ENCODE measurements around the gene CNTN4.
A peak's percentile ranks its signal among the peaks of the same experiment; 100 is the strongest.

Gene CNTN4

DNA sequence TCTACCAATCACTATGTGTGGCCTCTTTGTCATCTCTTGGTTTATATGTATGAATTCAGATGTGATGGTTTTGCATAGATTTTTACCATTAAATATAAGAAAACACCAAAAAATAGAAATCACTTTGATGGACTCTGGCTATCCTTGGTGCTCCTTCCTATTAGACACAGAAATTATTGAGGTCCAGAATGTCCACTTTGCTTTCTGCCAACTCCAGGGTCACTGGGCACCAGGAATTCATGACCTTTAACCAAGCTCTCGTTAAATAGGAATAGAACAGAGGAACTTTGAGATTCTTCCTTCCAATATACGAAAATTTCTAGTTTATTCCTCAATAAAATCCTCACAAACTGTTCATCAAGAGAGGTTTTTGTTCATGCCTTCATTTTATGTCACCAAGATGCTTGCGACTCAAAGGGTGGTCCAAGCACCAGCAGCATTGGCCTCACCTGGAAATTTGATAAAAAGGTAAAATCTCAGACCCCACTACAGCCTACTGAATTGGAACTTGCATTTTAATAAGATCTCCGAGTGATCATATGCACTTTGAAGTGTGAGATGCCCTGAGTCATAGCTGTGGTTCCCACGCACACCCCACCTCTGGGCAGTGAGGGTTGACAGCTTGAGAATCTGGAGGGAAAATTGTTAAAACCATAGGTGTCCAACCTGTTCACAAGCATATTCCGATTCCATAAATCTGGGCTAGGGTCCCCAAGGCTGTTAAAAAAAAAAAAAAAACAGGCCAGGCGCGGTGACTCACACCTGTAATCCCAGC, 725.0 kb downstream of the CNTN4 start:
- no peak for DNase-seq

DNA sequence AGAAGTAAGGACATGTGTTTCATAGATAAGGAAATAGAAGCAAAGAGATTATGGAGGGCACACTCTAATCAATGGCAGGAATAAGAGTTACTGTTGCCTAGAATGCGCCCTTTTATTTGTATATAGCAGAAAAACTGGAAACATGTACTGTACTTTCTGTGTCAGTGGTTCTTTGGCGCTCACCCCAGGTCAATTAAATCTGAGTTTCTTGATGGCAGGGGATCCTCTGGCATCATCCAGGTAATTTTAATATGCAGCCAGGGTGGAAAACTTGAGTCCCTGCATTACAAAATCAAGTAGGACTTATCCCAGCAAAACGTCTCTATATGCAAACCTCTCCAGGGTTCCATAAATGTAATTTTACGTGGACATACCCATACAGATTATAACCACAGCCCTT, 727.4 kb downstream of the CNTN4 start:
- DNase-seq, result no peak

DNA sequence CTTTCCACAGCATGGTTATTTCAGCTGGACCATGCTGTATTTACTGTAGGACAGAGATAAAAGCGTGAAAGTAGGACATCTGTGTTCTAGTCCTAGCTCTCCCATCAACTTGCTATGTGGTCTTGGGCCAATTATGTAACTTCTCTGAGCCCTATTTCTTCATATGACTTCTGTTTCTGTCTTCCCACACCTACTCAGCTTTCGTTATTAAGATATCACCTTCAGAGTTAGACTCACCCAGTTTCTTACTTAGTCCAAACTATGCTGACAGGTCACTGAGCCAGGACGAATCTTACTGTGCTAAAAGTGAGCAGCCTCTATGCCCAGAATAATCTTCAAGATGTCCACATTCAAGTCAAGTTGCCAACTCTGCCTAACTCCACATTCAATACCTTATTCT, 727.8 kb downstream of the CNTN4 start:
- no peak for DNase-seq

DNA sequence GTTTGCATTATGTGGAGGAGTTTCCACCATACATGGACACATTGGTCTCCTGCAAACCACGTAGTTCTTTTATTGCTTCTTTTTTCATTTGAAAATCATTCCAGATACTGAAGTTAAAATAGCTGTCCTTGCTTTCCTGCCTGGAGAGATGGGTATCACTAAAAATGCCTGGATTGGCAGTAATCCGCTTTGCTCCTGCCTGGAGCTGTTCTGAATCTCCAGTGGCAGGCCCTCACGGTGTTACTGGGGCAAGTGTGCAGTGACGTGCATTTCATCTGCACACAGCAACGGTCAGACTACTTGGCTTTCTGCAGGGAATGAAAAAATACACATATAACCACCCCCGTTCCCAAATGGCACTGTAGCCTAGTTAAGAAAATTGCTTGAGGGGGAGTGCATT, 738.6 kb downstream of the CNTN4 start:
- no peak for DNase-seq

DNA sequence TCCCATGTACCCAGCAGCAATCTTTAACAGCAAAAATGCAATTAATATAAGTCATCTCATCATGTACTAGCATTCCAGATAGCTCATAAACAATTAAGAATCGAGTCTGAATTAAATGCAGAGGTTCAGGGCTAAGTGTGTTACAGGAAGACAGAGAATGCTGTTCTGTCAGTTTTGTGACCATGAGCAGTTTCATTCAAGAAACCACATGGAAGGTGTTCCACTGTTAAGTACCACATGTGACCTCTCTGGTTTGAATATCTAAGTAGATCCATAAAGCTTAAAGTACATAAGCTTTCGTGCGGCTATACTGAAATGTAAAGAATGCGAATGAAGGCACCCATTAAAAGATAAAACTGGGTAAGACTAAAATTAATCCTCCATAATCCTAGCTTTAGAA, 739.2 kb downstream of the CNTN4 start:
- DNase-seq, result no peak

DNA sequence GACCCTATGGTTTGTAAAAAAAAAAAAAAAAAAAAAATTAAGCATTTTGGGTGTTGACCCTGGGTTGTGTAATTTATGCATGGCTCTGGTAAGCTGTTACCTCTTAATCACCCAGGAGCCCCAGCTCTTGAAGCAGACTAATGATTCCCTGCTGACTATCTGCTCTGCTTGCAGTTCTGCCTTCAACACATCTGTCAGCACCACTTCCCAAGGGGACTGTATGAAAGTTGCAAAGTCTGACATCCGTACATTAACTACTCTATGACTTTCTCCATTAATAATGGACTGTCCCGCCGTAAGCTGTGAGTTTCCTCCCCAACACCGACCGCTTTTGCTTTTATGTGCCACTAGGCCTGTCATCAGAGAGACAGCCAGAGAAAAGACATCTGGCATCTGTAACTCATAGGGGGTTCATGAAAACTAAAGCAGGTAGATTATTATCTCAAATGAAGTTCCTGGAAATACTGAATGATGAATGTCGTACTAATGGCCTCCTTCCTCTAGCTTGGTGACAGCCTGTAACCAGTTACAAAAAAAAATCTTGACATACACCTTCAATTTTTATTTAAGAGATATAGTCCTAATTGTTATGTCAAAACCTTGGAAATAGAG, 740.0 kb downstream of the CNTN4 start:
- no peak for DNase-seq

DNA sequence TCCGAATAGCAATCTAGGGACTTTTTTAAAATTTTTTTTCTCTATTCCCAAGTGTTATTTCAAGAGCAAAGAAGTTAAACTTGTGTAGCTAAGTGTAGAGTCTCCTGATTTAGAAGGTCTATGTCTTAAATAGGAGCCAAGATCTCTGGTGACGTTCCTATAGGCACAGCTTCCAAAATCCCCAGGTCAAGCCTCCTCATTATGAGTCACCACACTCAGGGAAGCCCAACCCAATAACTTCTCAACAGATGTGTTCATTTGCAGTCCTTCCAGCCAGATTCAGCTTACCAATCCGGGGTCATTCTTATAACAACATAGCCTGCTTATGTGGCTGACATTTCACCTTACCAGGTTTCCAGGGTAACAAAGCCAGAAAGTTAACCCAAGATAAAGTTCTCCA, 741.2 kb downstream of the CNTN4 start:
- no peak for DNase-seq

DNA sequence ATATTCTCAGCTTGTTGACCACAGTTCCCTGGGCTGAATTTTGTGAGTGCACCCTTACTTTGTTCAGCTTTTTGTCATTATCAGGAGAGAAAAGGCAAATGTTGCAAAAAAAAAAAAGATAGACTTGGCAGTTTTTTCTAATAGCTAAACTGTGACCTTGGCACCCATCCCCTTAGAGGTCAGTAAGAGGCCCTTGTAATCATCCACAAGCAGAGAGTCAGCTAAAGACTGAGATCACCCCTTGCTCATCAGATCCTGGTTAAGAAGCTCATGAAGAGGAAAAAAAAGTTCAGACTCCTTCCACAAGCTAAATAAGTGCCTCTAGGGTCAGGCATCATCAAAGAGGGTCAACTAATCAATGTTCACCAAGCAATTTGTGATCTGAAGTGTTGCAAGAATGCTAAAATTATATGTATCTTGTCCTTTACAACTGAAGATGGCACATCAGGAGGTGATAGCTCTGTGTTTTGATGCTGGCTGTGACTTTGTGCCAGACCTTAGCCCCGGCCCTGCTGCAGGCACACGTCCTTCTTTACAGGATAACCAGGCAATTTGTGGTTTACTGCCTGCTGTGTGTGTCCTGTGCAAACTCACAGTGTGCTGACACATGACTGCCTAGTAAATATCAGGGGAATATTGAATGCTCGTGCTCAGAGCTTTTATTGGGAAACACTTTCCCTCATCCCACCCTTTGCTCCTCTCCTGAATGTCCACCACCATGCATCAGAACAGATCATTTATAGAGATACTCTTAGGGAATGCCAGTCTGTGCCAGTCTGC, 748.6 kb downstream of the CNTN4 start:
- no peak for DNase-seq

DNA sequence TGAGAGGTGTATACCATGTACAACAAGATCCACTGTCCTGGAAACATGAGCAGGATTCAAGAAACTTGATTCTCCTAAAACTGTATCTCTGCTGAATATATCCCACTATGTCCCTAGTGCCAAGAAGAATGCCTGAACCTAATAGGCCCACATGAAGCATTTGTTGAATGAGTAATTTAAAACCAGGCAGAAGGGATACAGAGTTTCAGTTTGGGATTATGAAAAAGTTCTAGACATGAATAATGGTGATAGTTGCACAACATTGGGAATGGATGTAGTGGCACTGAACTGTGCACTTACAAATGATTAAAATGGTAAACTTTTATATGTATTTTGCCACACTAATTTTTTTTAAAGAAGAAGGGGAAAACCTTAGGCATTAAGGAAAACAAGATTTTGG, 750.4 kb downstream of the CNTN4 start:
- DNase-seq, result no peak

DNA sequence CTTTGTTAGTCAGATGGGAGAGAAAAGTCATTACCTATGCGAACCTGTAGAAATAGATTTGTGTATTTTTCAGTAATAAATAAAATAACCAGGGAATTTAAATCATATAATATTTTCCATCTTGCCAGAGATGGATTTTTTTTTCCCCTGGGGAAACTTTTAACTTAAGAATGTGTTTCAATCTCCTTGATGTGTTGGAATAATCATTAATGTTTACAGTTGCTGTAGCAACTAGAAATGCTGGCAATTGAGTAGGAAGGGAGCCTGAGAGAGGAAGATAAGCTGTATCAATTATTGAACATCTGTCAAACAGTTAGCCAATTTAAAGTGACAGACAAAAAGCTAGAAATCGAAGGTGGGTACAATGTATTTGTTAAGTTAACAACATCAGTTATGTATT, 752.0 kb downstream of the CNTN4 start:
- no peak for DNase-seq

DNA sequence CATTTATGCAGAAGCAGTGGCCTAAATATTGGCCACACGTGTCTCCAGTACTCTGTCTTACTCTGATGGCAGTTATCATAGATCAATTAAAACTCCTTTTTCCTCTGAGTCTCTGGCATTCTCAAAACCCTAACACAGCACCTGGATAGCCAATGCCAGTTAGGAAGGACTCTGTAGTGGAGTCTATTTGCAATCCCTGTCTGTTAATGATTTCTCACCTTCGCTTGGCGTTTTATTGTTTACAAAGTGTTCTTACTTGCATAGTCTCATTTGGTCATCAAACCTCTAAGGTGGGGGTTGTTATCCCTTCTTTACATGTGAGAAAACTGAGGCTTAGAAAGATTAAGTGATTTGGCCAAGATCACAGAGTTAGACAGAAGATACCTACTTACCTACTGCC, 752.7 kb downstream of the CNTN4 start:
- no peak for DNase-seq

DNA sequence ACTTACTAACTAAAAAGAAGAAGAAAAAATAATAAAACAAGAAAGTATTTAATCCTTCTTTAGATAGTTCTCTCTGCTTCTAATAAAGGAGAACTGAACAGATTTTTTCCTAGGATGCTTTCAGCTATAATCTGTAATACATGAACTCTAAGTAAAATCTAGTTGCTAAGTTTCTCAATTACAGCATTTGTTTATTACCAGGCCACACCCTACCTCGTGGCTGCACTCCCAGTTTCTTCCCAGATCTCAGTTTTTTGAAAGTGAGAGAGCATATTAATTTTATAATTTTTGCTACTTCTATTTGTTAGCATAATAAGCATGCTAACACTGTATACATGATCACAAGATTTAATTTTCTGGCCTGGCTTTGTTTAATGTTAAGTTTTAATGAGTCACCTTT, 753.2 kb downstream of the CNTN4 start:
- no peak for DNase-seq

DNA sequence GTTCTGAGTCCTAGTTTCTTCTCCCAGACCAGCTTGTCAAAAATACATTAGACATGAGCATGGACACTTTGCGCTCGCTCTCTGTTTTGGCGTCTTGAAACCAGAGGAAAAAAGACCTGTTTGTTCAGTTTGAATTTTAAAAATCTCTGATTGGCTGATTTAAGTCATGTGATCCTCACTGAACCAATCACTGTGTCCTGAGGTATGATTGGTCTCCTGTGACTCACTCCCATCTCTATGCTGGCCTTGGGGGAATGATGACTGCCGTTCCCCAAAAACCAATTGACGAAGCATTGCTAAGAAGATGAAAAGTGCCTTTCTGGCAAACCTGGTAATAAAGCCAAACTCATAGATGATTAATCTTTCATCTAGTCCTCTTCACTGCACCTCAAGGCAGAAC, 755.0 kb downstream of the CNTN4 start:
- no peak for DNase-seq

DNA sequence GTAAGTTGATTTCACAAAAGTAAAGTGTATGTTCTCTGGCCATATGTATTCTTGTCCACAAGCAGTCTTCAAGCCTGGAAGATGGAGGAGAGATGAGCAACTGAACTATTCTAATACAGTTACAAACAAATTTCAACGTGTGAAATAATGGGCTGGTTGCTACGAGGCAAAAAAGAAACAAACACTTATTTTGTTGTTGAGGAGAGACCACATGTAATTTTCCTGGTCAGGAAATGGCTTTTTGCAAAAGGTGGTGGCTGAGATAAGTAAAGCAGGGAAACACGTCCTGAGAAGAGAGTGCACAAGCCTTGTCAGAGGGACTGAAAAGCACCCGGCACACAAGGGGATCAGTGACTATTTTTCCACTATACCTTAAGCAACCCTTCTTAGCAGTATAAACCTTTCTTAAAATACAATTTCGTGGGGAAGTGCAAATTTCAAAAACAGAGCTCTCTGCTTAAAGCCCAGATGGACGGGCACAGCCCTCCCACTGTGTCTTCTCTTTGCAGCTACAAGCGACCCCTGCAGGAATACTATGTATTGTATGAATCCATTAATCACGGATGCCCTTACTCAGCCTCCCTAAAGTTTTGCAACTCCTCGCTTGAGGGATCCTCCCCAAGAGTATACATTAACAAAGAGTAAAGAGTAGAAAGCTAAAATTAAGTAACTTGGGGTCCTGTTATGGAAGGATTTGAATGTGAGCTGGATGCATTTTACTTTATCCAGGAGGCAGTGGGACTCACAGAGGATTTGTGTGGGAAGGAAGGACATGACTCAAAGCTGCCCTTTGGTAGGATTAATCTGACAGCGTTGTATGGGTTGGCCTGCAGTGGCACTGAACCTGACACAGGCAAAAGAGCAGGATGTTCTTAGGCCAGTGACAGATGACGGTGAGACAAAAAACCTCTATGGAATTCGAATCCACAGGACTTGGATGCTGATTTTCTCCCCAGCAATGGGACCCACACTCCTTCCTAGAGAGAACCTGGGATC, 757.8 kb downstream of the CNTN4 start:
- DNase-seq, result peak; percentile 12

DNA sequence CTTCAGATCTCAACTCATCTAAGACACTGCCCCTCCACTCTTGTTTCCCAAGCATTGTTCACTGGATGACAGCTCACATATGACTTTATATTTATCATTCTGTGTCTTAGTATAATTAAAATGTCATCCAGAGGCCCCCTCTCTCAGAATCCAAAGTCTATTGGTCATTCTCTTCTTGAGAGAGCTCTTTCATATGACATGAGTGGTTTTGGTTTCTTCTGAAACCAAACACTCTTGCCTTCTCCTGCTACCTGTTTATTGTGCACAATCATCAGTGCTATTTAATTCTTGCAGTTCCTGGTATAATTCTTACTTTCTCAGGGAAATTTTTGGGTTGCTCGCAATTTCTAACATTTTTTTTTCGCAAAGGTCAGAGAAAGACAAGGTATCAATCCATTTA, 762.0 kb downstream of the CNTN4 start:
- DNase-seq, result no peak

DNA sequence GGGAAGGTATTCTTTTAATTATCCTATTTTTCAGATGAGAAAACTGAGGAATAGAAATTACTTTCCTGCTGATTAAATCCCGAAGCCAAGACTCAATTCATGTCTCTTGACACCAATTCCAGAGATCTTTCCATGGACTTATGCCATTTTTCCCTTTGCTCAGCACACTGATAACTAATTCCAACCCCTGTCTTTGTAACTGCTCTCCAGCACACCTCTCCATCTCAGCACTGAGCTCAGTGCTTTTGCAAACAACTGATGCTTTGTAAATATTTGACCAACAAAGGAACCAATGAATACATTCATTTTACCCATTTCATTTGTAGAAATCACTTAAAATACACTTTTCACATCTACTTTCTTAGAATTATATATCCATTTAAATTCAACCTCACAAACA, 762.5 kb downstream of the CNTN4 start:
- DNase-seq, result no peak

DNA sequence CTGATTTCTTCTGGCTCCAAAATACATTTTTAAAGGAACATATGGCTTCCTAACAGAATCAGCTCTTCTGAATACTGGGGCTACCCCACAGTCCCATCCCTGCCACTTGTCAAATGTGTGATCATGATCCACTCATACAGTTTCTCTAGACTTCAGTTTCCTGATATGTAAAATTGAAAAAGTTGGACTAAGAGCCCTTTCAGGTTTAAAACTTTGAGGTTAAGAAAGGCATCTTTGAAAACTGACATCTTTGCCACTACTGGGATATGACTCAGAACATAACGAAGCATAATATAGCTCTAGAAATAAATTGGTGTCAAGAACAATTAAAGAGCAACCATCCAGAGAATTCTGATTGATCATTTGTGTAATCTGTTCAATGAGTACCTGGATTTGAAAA, 763.3 kb downstream of the CNTN4 start:
- no peak for DNase-seq

DNA sequence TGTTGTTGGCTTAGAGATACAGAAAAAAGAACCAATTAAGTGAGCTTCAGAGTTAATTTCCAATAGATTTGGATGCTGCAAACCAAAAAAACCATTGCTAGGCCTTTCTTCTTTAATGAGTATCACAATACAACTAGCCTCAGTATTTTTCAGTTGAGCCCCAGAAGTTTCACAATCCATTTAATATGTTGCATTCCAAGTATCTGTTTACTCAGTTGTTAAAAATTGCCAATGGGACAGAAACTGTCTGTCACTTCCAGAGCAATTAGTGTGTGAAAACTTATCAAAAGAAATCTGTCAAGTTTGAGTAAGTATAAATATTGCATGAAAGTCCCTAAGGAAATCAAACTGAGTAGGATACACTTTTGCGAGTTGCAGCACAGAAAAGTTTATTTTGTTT, 763.7 kb downstream of the CNTN4 start:
- DNase-seq, result no peak

DNA sequence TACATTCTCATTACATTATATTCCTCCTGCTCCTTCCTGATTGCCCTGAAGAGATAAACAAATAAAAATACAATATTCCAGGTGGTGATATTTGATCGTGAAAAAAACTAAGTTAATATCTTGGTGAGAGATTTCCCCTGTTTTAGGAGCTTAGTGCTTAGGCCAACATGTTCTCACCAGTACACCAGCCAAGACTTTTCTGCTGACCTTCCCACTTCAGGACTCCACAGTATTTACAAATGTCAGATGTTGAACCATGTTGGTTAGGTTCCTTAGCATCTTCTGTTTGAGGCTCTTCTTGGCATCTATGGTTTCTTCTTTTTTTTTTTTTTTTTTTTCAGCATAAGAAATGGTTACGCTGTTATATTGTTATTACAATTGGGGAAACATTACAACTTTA, 764.5 kb downstream of the CNTN4 start:
- no peak for DNase-seq

DNA sequence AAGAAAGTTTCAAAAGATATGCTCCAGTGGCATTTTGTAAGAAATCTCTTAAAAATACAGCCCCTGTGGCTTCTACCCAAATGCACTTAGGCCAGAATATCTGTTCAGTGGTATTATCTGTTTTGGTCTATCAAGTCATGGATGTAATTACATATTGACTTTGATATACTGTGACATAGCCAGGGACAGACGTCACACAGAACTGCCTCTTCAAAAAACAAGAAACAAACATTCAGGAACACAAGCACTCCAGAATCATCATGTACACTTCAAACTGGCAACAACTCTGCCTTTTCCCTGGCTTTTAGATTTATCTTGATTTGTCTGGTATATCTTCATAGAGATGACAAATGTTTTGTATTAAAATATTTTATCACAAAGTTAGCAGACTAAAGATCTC, 771.2 kb downstream of the CNTN4 start:
- DNase-seq, result no peak

DNA sequence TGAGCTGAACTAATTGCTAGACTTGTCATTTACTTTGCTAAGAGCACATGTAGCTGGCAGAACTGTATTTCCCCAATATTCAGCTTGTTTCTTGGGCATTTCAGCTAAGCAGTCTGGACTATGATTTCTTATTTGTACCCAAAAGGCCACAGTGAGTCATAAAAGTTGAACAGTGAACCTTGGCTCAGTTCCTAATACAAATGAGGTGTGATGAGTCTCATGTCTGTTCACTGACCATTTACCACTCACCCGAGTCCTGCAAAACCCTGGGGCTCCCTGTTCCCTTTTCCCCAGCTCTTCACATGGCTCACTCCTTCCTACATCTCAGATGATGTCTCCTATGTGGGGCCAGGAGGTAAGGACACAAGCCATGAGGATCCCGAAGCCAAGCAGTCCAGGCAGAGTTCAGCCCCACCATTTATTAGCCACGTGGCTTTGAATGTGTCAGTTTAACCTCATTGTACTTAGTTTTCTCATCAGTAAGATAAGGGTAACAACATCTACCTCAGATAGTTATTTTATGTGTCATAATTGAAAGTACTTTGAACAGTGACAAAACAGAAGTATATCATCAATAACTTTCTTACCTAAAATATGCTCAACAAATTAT, 772.2 kb downstream of the CNTN4 start:
- DNase-seq, result no peak

DNA sequence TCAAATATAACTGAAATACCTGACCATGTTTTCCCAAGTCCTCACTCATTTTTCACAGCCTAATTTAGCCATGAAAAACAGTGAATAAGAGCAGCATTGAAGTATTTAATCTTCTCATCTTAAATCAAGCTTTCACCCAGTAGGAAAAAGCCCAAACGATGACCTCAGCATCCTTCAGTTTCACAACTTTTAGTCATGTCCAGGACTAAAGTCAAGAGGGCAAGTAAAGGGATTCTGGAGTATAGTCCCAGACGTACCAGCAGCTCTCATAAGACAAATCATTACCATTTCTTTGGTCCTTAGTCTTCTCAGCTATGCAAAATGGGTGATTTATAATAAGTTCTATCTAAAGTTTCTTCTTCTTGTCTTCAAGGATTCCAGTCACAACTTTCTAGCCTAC, 774.2 kb downstream of the CNTN4 start:
- DNase-seq, result no peak

DNA sequence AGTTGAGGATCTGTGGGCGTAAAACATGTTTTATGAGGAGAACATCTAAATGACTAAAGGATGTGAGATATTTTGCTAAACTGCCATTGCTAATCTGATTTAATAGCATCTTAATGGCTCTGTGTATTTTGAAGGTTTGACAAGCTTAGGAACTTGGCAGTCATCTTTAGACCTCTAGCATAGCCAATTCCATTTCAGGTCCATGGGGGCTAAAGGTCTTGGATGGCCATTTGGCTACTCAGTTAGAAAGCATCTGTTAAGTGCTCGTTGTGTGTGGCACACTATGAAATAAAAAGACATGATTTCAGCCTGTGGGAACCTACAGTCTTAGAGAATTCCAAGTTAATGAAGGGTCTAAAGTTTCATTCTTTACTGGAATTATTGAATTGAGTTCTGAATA, 775.3 kb downstream of the CNTN4 start:
- no peak for DNase-seq
